GM19240 (cell line): Measurements from ENCODE around the gene PRR33.

Experiments used
- DNase-seq: peaks from one replicate; pipeline ENCODE4 v3.0.0; 2011; ENCODE audit warnings: low spot score; ENCODE audit not compliant: insufficient read length

The PRR33 gene

GRCh38 chr11:1916986-1917522, 25.4 kb upstream of the PRR33 start:
- DNase-seq = no peak

GRCh38 chr11:1916132-1916985, 24.7 kb upstream of the PRR33 start:
- no peak for DNase-seq

GRCh38 chr11:1915795-1916131, 24.1 kb upstream of the PRR33 start:
- no peak for DNase-seq

- no peak for DNase-seq
Measured at GRCh38 chr11:1913271-1914060, 21.8 kb upstream of the PRR33 start.

- DNase-seq = no peak
Measured at GRCh38 chr11:1912289-1912878, 20.7 kb upstream of the PRR33 start.

- DNase-seq = no peak
Measured at GRCh38 chr11:1909524-1909923, 17.8 kb upstream of the PRR33 start.

GRCh38 chr11:1908618-1909017, 16.9 kb upstream of the PRR33 start:
- no peak for DNase-seq

GRCh38 chr11:1906611-1907423, 15.1 kb upstream of the PRR33 start:
- DNase-seq = no peak

- no peak for DNase-seq
Measured at GRCh38 chr11:1906181-1906580, 14.5 kb upstream of the PRR33 start.

- DNase-seq = no peak
Measured at GRCh38 chr11:1899686-1900085, 8.0 kb upstream of the PRR33 start.

GRCh38 chr11:1899090-1899489, 7.4 kb upstream of the PRR33 start:
- no peak for DNase-seq

- DNase-seq = no peak
Measured at GRCh38 chr11:1896923-1897322, 5.2 kb upstream of the PRR33 start.

GRCh38 chr11:1896468-1896867, 4.8 kb upstream of the PRR33 start:
- no peak for DNase-seq

GRCh38 chr11:1894759-1895158, 3.1 kb upstream of the PRR33 start:
- DNase-seq = no peak

- DNase-seq = no peak
Measured at GRCh38 chr11:1893581-1894359, 2.1 kb upstream of the PRR33 start.

GRCh38 chr11:1892558-1892957, 863 bp upstream of the PRR33 start:
- no peak for DNase-seq

GRCh38 chr11:1892116-1892515, 421 bp upstream of the PRR33 start:
- DNase-seq = no peak

GRCh38 chr11:1890856-1891830, 552 bp downstream of the PRR33 start:
- no peak for DNase-seq
